ENCODE measurements around the gene ADCK2.
"Not testable (repeated sequence)": the region's sequence is repeated elsewhere in the genome, so short reads cannot be mapped to it uniquely, and the experiment has no call there.

The ADCK2 gene

GRCh38 chr7:140714331-140715040 lies 41.7 kb downstream of the ADCK2 start:
- no peak for ATAC-seq
- H3K4me1 Mint-ChIP-seq, result peaks cover 11% of the 10 kb centered on the region
- peaks cover 4% of the 10 kb centered on the region for H3K9me3 Mint-ChIP-seq
- no peak overlapping the region for H3K4me3 Mint-ChIP-seq
- no peak for DNase-seq (ENCODE audit: low spot score in 2 of 2)
- peak overlapping the region; percentile 16 for H3K27ac Mint-ChIP-seq
- no peaks in the 10 kb centered on the region for H3K36me3 Mint-ChIP-seq

GRCh38 chr7:140719721-140720120 lies 47.0 kb downstream of the ADCK2 start:
- no peak for DNase-seq (ENCODE audit: low spot score in 2 of 2)
- Mint-ChIP-seq H3K36me3 (no peaks in the 10 kb centered on the region), H3K9me3 (no peaks in the 10 kb centered on the region), H3K27ac (no peak overlapping the region), H3K4me1 (peaks cover 10% of the 10 kb centered on the region), H3K4me3 (no peak overlapping the region)
- ATAC-seq, result no peak

GRCh38 chr7:140722254-140722653 lies 49.5 kb downstream of the ADCK2 start:
- Mint-ChIP-seq H3K9me3 (no peaks in the 10 kb centered on the region), H3K4me1 (peaks cover 8% of the 10 kb centered on the region), H3K27ac (no peak overlapping the region), H3K4me3 (no peak overlapping the region), H3K36me3 (peaks cover 11% of the 10 kb centered on the region)
- DNase-seq (ENCODE audit: low spot score in 2 of 2), result no peak
- ATAC-seq, result no peak

- Mint-ChIP-seq H3K4me1 (peaks cover 8% of the 10 kb centered on the region), H3K4me3 (no peak overlapping the region), H3K9me3 (no peaks in the 10 kb centered on the region), H3K27ac (peak overlapping the region; percentile 20), H3K36me3 (peaks cover 11% of the 10 kb centered on the region)
- DNase-seq (ENCODE audit: low spot score in 2 of 2) (no peak), ATAC-seq (peak; percentile 55)
Observed at GRCh38 chr7:140723006-140723405, 50.3 kb downstream of the ADCK2 start.

- no peaks in the 10 kb centered on the region for H3K9me3 Mint-ChIP-seq
- no peak overlapping the region for H3K4me3 Mint-ChIP-seq
- ATAC-seq, result no peak
- peaks cover 12% of the 10 kb centered on the region for H3K36me3 Mint-ChIP-seq
- peaks cover 8% of the 10 kb centered on the region for H3K4me1 Mint-ChIP-seq
- H3K27ac Mint-ChIP-seq, result peak overlapping the region; percentile 20
- no peak for DNase-seq (ENCODE audit: low spot score in 2 of 2)
Observed at GRCh38 chr7:140723574-140723973, 50.8 kb downstream of the ADCK2 start.

- no peaks in the 10 kb centered on the region for H3K9me3 Mint-ChIP-seq
- H3K36me3 Mint-ChIP-seq, result peaks cover 24% of the 10 kb centered on the region
- H3K4me3 Mint-ChIP-seq, result no peak overlapping the region
- no peak overlapping the region for H3K27ac Mint-ChIP-seq
- ATAC-seq (no peak), DNase-seq (ENCODE audit: low spot score in 2 of 2) (no peak)
- peaks cover 8% of the 10 kb centered on the region for H3K4me1 Mint-ChIP-seq
Observed at GRCh38 chr7:140724706-140725105, 52.0 kb downstream of the ADCK2 start.

GRCh38 chr7:140726281-140726680 lies 53.5 kb downstream of the ADCK2 start:
- ATAC-seq (no peak), DNase-seq (ENCODE audit: low spot score in 2 of 2) (no peak)
- Mint-ChIP-seq H3K4me3 (no peak overlapping the region), H3K27ac (no peak overlapping the region), H3K36me3 (peaks cover 39% of the 10 kb centered on the region), H3K4me1 (peaks cover 8% of the 10 kb centered on the region), H3K9me3 (no peaks in the 10 kb centered on the region)

GRCh38 chr7:140732416-140732815 lies 59.7 kb downstream of the ADCK2 start:
- peaks cover 55% of the 10 kb centered on the region for H3K36me3 Mint-ChIP-seq
- ATAC-seq (no peak), DNase-seq (ENCODE audit: low spot score in 2 of 2) (no peak)
- H3K4me1 Mint-ChIP-seq, result no peaks in the 10 kb centered on the region
- H3K9me3 Mint-ChIP-seq, result no peaks in the 10 kb centered on the region
- H3K4me3 Mint-ChIP-seq, result no peak overlapping the region
- H3K27ac Mint-ChIP-seq, result no peak overlapping the region

- H3K36me3 Mint-ChIP-seq, result peaks cover 65% of the 10 kb centered on the region
- no peaks in the 10 kb centered on the region for H3K4me1 Mint-ChIP-seq
- H3K4me3 Mint-ChIP-seq, result no peak overlapping the region
- no peak for DNase-seq (ENCODE audit: low spot score in 2 of 2)
- no peaks in the 10 kb centered on the region for H3K9me3 Mint-ChIP-seq
- H3K27ac Mint-ChIP-seq, result no peak overlapping the region
- no peak for ATAC-seq
Observed at GRCh38 chr7:140734096-140734495, 61.4 kb downstream of the ADCK2 start.

GRCh38 chr7:140734729-140735128 lies 62.0 kb downstream of the ADCK2 start:
- no peaks in the 10 kb centered on the region for H3K9me3 Mint-ChIP-seq
- H3K36me3 Mint-ChIP-seq, result peaks cover 65% of the 10 kb centered on the region
- no peak overlapping the region for H3K27ac Mint-ChIP-seq
- no peak for DNase-seq (ENCODE audit: low spot score in 2 of 2)
- no peaks in the 10 kb centered on the region for H3K4me1 Mint-ChIP-seq
- no peak overlapping the region for H3K4me3 Mint-ChIP-seq
- ATAC-seq, result no peak

GRCh38 chr7:140738280-140738679 lies 65.5 kb downstream of the ADCK2 start:
- DNase-seq (ENCODE audit: low spot score in 2 of 2) (no peak), ATAC-seq (no peak)
- H3K36me3 Mint-ChIP-seq, result peaks cover 54% of the 10 kb centered on the region
- H3K27ac Mint-ChIP-seq, result no peak overlapping the region
- H3K4me3 Mint-ChIP-seq, result no peak overlapping the region
- no peaks in the 10 kb centered on the region for H3K9me3 Mint-ChIP-seq
- H3K4me1 Mint-ChIP-seq, result no peaks in the 10 kb centered on the region

- not testable (repeated sequence) for H3K9me3 Mint-ChIP-seq; H3K27ac Mint-ChIP-seq; H3K4me3 Mint-ChIP-seq; ATAC-seq; DNase-seq (ENCODE audit: low spot score in 2 of 2); H3K4me1 Mint-ChIP-seq
- H3K36me3 Mint-ChIP-seq, result peaks cover 37% of the 10 kb centered on the region
Observed at GRCh38 chr7:140743255-140743654, 70.5 kb downstream of the ADCK2 start.

GRCh38 chr7:140744005-140744404 lies 71.3 kb downstream of the ADCK2 start:
- DNase-seq (ENCODE audit: low spot score in 2 of 2) (no peak), ATAC-seq (no peak)
- peaks cover 37% of the 10 kb centered on the region for H3K36me3 Mint-ChIP-seq
- H3K27ac Mint-ChIP-seq, result no peak overlapping the region
- no peaks in the 10 kb centered on the region for H3K9me3 Mint-ChIP-seq
- no peak overlapping the region for H3K4me3 Mint-ChIP-seq
- no peaks in the 10 kb centered on the region for H3K4me1 Mint-ChIP-seq
